Measurements from ENCODE around the gene CFAP74.

DNA sequence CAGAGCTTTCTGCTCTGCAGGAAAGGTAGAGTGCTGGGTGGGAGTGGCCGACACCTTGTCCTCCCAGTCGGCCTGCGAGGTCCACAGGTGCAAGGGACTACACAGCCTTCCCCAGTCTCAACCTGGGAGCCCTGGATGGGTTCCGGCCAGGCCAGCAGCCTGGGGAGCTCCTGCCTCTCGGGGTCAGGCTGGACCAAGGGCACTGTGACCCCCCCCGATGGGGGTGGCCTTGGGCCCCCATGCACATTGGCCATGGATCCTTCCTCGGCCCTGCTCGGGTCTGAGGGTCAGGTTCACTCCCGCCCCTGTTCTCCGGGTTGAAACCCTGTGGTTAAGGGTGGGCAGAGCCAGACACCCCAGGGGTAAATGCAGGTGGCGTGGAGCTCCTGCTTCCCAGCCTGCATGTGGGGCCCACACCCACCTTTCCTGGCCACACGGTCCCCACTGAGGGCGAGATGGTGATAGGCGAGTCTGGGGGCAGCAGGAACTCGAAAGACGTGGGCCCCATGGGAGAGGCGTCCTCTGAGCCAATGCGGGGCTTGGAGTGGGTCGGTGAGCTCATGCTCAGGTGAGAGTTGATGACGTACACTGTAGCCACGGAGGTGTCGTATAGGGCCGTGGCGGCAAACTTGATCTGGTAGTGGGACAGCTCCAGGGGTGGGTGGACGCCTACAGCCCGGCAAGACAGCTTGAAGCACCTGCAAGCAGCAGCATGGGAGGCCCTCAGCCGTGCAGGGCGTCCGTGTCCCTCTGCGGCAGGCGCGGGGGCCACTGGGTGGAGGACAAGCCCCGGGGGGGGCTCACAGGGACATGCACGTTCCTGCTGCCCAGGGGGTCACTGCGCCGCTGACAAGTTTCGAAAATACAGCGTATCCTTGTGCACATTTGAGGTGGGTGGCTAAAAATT is 73.7 kb downstream of the CFAP74 start:
- no peak for TF ChIP-seq ZNF138 (tag by site-specific recombination; IDR thresholded peaks at IDR 0.05; ENCODE audit: borderline replicate concordance)
- no peak for TF ChIP-seq ZNF274 (IDR thresholded peaks at IDR 0.05; ENCODE audit: low read length)
- TF ChIP-seq ZNF274 (tag by site-specific recombination; IDR thresholded peaks at IDR 0.05; ENCODE audit: borderline replicate concordance) = no peak
- TF ChIP-seq, protein P1, sequence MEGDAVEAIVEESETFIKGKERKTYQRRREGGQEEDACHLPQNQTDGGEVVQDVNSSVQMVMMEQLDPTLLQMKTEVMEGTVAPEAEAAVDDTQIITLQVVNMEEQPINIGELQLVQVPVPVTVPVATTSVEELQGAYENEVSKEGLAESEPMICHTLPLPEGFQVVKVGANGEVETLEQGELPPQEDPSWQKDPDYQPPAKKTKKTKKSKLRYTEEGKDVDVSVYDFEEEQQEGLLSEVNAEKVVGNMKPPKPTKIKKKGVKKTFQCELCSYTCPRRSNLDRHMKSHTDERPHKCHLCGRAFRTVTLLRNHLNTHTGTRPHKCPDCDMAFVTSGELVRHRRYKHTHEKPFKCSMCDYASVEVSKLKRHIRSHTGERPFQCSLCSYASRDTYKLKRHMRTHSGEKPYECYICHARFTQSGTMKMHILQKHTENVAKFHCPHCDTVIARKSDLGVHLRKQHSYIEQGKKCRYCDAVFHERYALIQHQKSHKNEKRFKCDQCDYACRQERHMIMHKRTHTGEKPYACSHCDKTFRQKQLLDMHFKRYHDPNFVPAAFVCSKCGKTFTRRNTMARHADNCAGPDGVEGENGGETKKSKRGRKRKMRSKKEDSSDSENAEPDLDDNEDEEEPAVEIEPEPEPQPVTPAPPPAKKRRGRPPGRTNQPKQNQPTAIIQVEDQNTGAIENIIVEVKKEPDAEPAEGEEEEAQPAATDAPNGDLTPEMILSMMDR (tag by site-specific recombination; IDR thresholded peaks at IDR 0.05) = no peak
- no peak for TF ChIP-seq GFI1B (tag by site-specific recombination; IDR thresholded peaks at IDR 0.05)
- no peak for TF ChIP-seq ZNF239 (tag by site-specific recombination; IDR thresholded peaks at IDR 0.05)
- no peak for TF ChIP-seq KLF16 (tag by site-specific recombination; IDR thresholded peaks at IDR 0.05)
- no peak for TF ChIP-seq BCL11A (tag by site-specific recombination; IDR thresholded peaks at IDR 0.05; ENCODE audit: low read depth)
- TF ChIP-seq, protein P2, sequence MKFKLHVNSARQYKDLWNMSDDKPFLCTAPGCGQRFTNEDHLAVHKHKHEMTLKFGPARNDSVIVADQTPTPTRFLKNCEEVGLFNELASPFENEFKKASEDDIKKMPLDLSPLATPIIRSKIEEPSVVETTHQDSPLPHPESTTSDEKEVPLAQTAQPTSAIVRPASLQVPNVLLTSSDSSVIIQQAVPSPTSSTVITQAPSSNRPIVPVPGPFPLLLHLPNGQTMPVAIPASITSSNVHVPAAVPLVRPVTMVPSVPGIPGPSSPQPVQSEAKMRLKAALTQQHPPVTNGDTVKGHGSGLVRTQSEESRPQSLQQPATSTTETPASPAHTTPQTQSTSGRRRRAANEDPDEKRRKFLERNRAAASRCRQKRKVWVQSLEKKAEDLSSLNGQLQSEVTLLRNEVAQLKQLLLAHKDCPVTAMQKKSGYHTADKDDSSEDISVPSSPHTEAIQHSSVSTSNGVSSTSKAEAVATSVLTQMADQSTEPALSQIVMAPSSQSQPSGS (tag by site-specific recombination; IDR thresholded peaks at IDR 0.05; ENCODE audit: low read depth) = no peak
- TF ChIP-seq ZNF768 (tag by site-specific recombination; IDR thresholded peaks at IDR 0.05) = no peak
- TF ChIP-seq ZNF529 (tag by site-specific recombination; IDR thresholded peaks at IDR 0.05; ENCODE audit: insufficient replicate concordance) = no peak
- TF ChIP-seq ZNF560 (tag by site-specific recombination; IDR thresholded peaks at IDR 0.05; ENCODE audit: borderline replicate concordance) = no peak
- TF ChIP-seq ZNF175 (tag by site-specific recombination; IDR thresholded peaks at IDR 0.05) = no peak
- no peak for TF ChIP-seq ZNF214 (tag by site-specific recombination; IDR thresholded peaks at IDR 0.05; ENCODE audit: borderline replicate concordance)
- TF ChIP-seq ZNF133 (tag by site-specific recombination; IDR thresholded peaks at IDR 0.05) = no peak
